ENCODE results near the gene MYO5A. TPM values are rescaled to one million over a fixed set of nuclear protein-coding genes. Genes with fewer than 3 reads are reported as not detected.
A peak's percentile ranks its signal among the peaks of the same experiment; 100 is the strongest.
"Not testable (repeated sequence)": the region's sequence is repeated elsewhere in the genome, so short reads cannot be mapped to it uniquely, and the experiment has no call there.

Gene MYO5A
- total RNA-seq, 2 experiments from 2014 or later: 41.3 to 42.2 TPM

DNA sequence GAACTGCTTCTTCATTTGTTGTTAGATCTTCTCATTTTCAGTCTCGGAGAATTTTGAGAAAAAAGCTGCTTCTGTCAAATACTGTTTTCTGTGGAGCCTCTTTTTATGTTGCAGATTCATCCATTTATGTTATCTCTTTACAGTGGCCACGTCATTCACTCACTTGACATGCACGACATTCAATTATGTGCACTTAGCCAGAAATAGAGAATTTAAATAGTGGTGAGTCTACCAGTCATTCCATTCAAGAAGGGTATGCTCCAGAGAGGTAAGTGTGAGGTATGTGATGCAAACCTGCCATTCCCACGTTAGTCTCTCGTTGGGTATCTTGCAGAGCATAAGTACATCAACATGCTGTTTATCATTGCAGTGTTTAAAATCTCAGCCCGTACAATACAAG lies 30.3 kb upstream of the MYO5A start:
- no peak for DNase-seq
- peaks cover 71% of the 10 kb centered on the region for H3K4me1 Mint-ChIP-seq
- H3K9me3 Mint-ChIP-seq: no peaks in the 10 kb centered on the region
- CTCF ChIA-PET: interaction anchor here (1.0 to 1.9 kb wide), 9 partner anchors 8 to 303 kb away, joined by 3 to 9 read pairs (median 4); partner anchors contain the start of gene MYO5A
- H3K27me3 Mint-ChIP-seq: no peaks in the 10 kb centered on the region
- H3K36me3 Mint-ChIP-seq (ENCODE audit: low read depth): peaks cover 38% of the 10 kb centered on the region
- peak overlapping the region; percentile 89 for H3K27ac Mint-ChIP-seq
- POLR2A ChIA-PET: interaction anchor here (0.8 to 3.3 kb wide), 13 partner anchors 10 to 587 kb away, joined by 3 to 18 read pairs (median 4); partner anchors contain the start of genes ARPP19, ATOSA, LEO1 and MYO5A
- H3K4me3 Mint-ChIP-seq: peak overlapping the region; percentile 53

DNA sequence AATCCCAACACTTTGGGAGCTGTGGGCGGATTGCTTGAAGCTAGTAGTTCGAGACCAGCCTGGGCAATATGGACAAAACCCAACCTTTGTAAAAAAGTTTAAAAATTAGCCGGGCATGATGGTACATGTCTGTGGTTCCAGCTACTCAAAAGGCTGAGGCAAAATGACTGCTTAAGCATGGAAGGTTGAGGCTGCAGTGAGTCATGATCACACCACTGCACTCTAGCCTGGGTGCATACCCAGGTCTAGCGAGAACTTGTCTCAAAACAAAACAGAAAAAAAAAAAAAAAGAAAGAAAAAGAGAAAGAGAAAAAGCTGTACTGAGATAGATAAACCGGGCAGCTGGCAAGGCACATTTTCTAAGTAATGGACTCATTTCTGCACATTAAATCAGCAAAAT lies 29.5 kb upstream of the MYO5A start:
- ChIA-PET CTCF (interaction anchor here (0.7 to 1.9 kb wide), 9 partner anchors 8 to 302 kb away, joined by 3 to 7 read pairs (median 4); no protein-coding TSS in a partner anchor), POLR2A (interaction anchor here (0.7 to 3.3 kb wide), 11 partner anchors 11 to 587 kb away, joined by 3 to 18 read pairs (median 3); partner anchors contain the start of genes ARPP19, ATOSA, LEO1 and MYO5A)
- Mint-ChIP-seq H3K9me3 (no peaks in the 10 kb centered on the region), H3K36me3 (ENCODE audit: low read depth) (peaks cover 40% of the 10 kb centered on the region), H3K27ac (peak overlapping the region; percentile 89), H3K4me3 (peak overlapping the region; percentile 58), H3K4me1 (peaks cover 64% of the 10 kb centered on the region), H3K27me3 (no peaks in the 10 kb centered on the region)
- peak; percentile 77 for DNase-seq

DNA sequence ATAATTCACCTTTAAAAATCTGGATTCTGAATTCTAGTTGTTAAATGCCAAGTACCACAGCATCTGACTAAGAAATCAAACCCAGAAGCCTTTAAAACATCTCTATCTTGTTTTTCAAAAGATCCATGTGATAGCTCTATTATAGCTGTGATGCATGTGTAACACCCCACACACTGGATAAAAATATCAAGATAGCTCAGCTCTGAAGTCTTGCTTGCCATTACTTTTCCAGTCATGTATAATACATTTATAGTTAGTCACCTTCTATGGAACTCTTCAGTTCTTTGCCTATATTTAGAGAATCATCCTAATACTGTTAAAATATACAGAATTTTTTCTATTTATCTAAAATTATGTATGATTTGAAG lies 28.6 kb upstream of the MYO5A start:
- ChIA-PET CTCF (interaction anchor here (2.4 kb wide), 1 partner anchor 11 kb away, joined by 6 read pairs; no protein-coding TSS in a partner anchor), POLR2A (interaction anchor here (1.0 to 1.3 kb wide), 3 partner anchors 11 to 104 kb away, joined by 3 read pairs; no protein-coding TSS in a partner anchor)
- Mint-ChIP-seq H3K36me3 (ENCODE audit: low read depth) (peaks cover 33% of the 10 kb centered on the region), H3K4me1 (peaks cover 56% of the 10 kb centered on the region), H3K9me3 (no peaks in the 10 kb centered on the region), H3K4me3 (no peak overlapping the region), H3K27ac (no peak overlapping the region), H3K27me3 (no peaks in the 10 kb centered on the region)
- no peak for DNase-seq

GRCh38 chr15:52556524-52557273 lies 28.0 kb upstream of the MYO5A start:
- Mint-ChIP-seq H3K27me3 (no peaks in the 10 kb centered on the region), H3K27ac (no peak overlapping the region)
- CTCF ChIA-PET: interaction anchor here (2.4 kb wide), 1 partner anchor 11 kb away, joined by 6 read pairs; no protein-coding TSS in a partner anchor

DNA sequence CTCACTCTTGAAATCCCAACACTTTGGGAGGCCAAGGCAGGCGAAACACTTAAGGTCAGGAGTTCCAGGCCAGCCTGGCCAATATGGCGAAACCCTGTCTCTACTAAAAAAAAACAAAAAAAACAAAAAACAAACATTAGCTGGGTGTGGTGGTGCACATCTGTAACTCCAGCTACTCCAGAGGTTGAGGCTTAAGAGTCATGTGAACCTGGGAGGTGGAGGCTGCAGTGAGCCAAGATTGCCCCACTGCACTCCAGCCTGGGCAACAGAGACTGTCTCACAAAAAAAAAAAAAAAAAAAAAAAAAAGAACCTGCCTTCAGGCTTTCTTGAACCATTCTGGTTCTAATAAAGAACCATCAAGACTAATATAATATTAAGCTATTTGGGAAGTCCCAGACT lies 23.6 kb upstream of the MYO5A start:
- H3K4me3 Mint-ChIP-seq: no peak overlapping the region
- CTCF ChIA-PET: interaction anchor here (0.7 to 1.1 kb wide), 2 partner anchors 41 to 325 kb away, joined by 3 to 7 read pairs; no protein-coding TSS in a partner anchor

More at GRCh38 chr15:52556524-52557273, 28.0 kb upstream of the MYO5A start:
- no peak for DNase-seq
- no peak overlapping the region for H3K4me3 Mint-ChIP-seq
- H3K4me1 Mint-ChIP-seq: peaks cover 54% of the 10 kb centered on the region
- H3K9me3 Mint-ChIP-seq: no peaks in the 10 kb centered on the region
- H3K36me3 Mint-ChIP-seq (ENCODE audit: low read depth): peaks cover 39% of the 10 kb centered on the region
- POLR2A ChIA-PET: interaction anchor here (1.0 to 1.2 kb wide), 3 partner anchors 11 to 28 kb away, joined by 3 read pairs; no protein-coding TSS in a partner anchor

DNA sequence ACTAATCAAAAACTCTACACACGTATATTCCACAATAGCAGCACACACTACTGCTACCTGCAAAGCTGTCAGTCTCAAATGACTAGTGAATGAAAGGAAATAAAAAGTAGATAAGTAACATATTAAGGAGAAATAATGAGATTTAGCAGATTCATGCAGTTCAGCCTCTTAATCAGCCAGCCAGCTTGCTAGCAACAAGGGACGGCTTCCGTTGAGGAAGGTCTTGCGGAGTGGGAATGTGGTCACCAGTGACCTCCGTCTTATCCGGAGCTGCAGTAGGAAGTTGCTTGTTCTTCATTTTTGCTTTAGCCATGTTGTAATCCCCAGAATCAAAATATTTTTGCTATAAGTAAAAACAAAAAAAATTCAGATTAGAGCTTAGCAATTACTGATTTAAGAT lies 23.1 kb upstream of the MYO5A start:
- CTCF ChIA-PET: interaction anchor here (0.6 to 1.1 kb wide), 2 partner anchors 324 to 508 kb away, joined by 3 to 7 read pairs; no protein-coding TSS in a partner anchor

More for the DNA sequence above, 23.6 kb upstream of the MYO5A start:
- Mint-ChIP-seq H3K4me1 (peaks cover 19% of the 10 kb centered on the region), H3K27me3 (no peaks in the 10 kb centered on the region), H3K27ac (no peak overlapping the region), H3K9me3 (no peaks in the 10 kb centered on the region), H3K36me3 (ENCODE audit: low read depth) (peaks cover 62% of the 10 kb centered on the region)
- DNase-seq: no peak
- POLR2A ChIA-PET: interaction anchor here (1.0 kb wide), 1 partner anchor 12 kb away, joined by 4 read pairs; no protein-coding TSS in a partner anchor

DNA sequence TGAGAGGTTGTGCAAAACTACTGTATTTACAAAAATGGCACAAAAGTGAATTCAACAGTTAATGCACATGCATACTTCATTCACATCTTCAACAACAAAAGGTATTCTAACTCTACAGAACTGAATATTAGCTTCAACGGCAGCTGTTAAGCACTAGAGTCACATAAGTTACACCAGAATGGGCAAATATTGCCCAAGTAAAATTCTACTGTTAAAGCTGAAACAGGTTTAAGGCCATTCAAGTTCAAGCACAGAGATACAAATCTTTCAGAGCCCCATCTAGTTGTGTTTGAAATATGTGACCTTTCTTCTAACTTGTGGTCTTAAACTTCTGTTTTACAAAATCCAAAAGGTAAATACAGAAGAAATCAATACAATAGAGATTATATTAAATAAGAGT lies 22.5 kb upstream of the MYO5A start:
- H3K4me3 Mint-ChIP-seq, H3K27ac Mint-ChIP-seq, H3K27me3 Mint-ChIP-seq, H3K9me3 Mint-ChIP-seq, DNase-seq: not testable (repeated sequence)
- Mint-ChIP-seq H3K36me3 (ENCODE audit: low read depth) (peaks cover 66% of the 10 kb centered on the region), H3K4me1 (peaks cover 18% of the 10 kb centered on the region)
- POLR2A ChIA-PET: interaction anchor here (1.2 kb wide), 1 partner anchor 9 kb away, joined by 3 read pairs; no protein-coding TSS in a partner anchor
- CTCF ChIA-PET: interaction anchor here (0.6 to 1.4 kb wide), 2 partner anchors 8 to 508 kb away, joined by 3 to 4 read pairs; no protein-coding TSS in a partner anchor

More for the DNA sequence above, 23.1 kb upstream of the MYO5A start:
- Mint-ChIP-seq H3K9me3 (no peaks in the 10 kb centered on the region), H3K4me3 (no peak overlapping the region), H3K27me3 (no peaks in the 10 kb centered on the region), H3K27ac (no peak overlapping the region), H3K4me1 (peaks cover 17% of the 10 kb centered on the region), H3K36me3 (ENCODE audit: low read depth) (peaks cover 66% of the 10 kb centered on the region)
- POLR2A ChIA-PET: no interaction called here
- DNase-seq: no peak

DNA sequence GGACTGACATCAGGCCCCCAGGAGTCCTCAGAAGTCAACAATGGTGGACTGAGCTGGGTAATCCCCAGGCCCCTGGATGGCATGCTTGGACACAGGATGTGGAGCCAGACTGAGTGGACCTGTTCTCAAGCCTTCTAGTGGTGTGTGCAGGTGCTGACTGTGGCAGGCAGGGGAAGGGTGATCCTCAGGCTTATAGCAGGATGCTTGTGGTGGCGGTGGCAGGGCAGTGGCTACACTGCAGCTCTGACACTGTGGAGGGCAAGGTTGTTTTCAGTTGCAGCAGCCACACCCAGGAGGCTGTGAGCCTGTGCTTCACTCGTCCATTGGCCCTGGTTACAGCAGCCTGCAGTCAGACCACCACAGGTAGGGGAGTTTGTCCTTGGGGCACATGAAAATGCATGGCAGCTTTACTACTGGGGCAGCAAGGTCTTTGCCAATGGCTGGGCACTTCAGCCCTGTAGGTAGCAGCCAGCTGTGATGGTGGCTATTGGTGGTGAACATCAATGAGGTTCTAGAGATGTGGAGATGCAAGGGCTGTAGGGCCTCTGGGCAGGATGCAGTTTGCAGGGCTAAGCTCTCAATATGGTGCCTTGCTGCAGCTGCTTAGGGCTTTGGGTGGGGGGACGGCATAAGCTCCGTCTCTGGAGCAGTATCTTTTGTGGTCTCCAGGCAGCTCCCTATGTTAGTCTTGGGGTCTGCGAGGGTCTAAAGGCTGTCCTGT lies 17.5 kb upstream of the MYO5A start:
- POLR2A ChIA-PET: interaction anchor here (0.9 to 2.5 kb wide), 6 partner anchors 10 to 18 kb away, joined by 3 to 11 read pairs (median 4); no protein-coding TSS in a partner anchor
- DNase-seq: peak; percentile 63
- Mint-ChIP-seq H3K9me3 (peaks cover 7% of the 10 kb centered on the region), H3K4me3 (peak overlapping the region; percentile 33), H3K27me3 (no peaks in the 10 kb centered on the region), H3K27ac (peak overlapping the region; percentile 70), H3K36me3 (ENCODE audit: low read depth) (peaks cover 61% of the 10 kb centered on the region), H3K4me1 (peaks cover 24% of the 10 kb centered on the region)
- CTCF ChIA-PET: interaction anchor here (1.7 kb wide), 1 partner anchor 10 kb away, joined by 6 read pairs; no protein-coding TSS in a partner anchor

DNA sequence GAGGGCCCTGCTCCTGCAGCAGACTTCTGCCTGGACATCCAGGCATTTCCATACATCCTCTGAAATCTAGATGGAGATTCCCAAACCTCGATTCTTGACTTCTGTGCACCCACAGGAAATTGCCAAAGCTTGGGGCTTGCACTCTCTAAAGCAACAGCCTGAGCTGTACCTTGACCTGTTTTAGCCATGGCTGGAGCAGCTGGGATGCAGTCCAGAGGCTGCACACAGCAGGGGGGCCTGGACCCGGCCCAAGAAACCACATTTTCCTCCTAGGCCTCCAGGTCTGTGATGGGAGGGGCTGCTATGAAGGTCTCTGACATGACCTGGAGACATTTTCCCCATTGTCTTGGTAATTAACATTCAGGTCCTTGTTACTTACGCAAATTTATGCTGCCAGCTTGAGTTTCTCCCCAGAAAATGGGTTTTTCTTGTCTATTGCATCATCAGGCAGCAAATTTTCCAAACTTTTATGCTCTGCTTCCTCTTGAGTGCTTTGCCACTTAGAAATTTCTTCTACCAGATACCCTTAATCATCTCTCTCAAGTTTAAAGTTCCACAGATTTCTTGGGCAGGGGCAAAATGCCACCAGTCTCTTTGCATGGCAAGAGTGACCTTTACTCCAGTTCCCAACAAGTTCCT lies 11.8 kb upstream of the MYO5A start:
- Mint-ChIP-seq H3K4me1 (peaks cover 7% of the 10 kb centered on the region), H3K4me3 (no peak overlapping the region), H3K9me3 (peaks cover 16% of the 10 kb centered on the region), H3K27ac (no peak overlapping the region), H3K36me3 (ENCODE audit: low read depth) (peaks cover 18% of the 10 kb centered on the region), H3K27me3 (no peaks in the 10 kb centered on the region)
- DNase-seq: no peak
- CTCF ChIA-PET: no interaction called here
- POLR2A ChIA-PET: no interaction called here

DNA sequence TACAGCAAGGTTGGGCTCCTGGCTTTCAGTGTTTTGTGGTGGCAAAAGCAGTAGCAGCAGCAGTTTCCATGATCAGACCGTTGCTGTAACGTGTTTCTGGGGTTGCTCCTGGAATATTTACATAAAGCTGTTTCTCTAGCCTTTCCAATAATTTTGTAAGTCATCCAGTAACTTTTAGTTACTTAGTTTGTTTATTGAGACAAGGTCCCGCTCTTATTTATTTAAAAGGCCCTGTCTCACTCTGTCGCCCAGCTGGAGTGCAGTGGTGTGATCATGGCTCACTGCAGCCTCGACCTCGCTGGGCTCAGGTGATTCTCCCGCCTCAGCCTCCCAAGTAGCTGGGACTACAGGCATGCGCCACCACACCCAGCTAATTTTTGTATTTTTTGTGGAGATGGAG lies 8.8 kb upstream of the MYO5A start:
- H3K4me3 Mint-ChIP-seq: no peak overlapping the region
- peaks cover 15% of the 10 kb centered on the region for H3K9me3 Mint-ChIP-seq
- ChIA-PET POLR2A (no interaction called here), CTCF (no interaction called here)
- peaks cover 8% of the 10 kb centered on the region for H3K36me3 Mint-ChIP-seq (ENCODE audit: low read depth)
- DNase-seq: no peak
- H3K27ac Mint-ChIP-seq: no peak overlapping the region
- H3K27me3 Mint-ChIP-seq: peaks cover under 1% of the 10 kb centered on the region
- H3K4me1 Mint-ChIP-seq: peaks cover 10% of the 10 kb centered on the region

GRCh38 chr15:52532427-52532826 lies 3.7 kb upstream of the MYO5A start:
- CTCF ChIA-PET: no interaction called here
- POLR2A ChIA-PET: interaction anchor here (0.8 to 1.9 kb wide), 2 partner anchors 13 to 25 kb away, joined by 3 to 4 read pairs; no protein-coding TSS in a partner anchor
- Mint-ChIP-seq H3K9me3 (peaks cover 3% of the 10 kb centered on the region), H3K27ac (no peak overlapping the region), H3K36me3 (ENCODE audit: low read depth) (peaks cover 3% of the 10 kb centered on the region), H3K27me3 (peaks cover 7% of the 10 kb centered on the region), H3K4me3 (no peak overlapping the region), H3K4me1 (peaks cover 29% of the 10 kb centered on the region)
- DNase-seq: no peak

GRCh38 chr15:52529940-52530339 lies 1.3 kb upstream of the MYO5A start:
- POLR2A ChIA-PET: interaction anchor here (0.6 to 4.2 kb wide), 7 partner anchors 23 to 273 kb away, joined by 3 to 41 read pairs (median 17); no protein-coding TSS in a partner anchor
- H3K9me3 Mint-ChIP-seq: no peaks in the 10 kb centered on the region
- peak overlapping the region; percentile 63 for H3K27ac Mint-ChIP-seq
- CTCF ChIA-PET: interaction anchor here (0.6 to 0.9 kb wide), 2 partner anchors 29 to 54 kb away, joined by 3 to 4 read pairs; no protein-coding TSS in a partner anchor
- peaks cover 35% of the 10 kb centered on the region for H3K4me1 Mint-ChIP-seq
- H3K4me3 Mint-ChIP-seq: peak overlapping the region; percentile 74
- peaks cover 7% of the 10 kb centered on the region for H3K27me3 Mint-ChIP-seq
- no peak for DNase-seq
- peaks cover 3% of the 10 kb centered on the region for H3K36me3 Mint-ChIP-seq (ENCODE audit: low read depth)
